GM10847 (cell line): ENCODE measurements around the gene CEP126.

Experiments used
- POLR2A ChIP-seq: IDR thresholded peaks from 2 replicates; pipeline ENCODE4 v1.6.1; 2011; ENCODE audit not compliant: insufficient read length; ENCODE audit errors: extremely low read depth

The CEP126 gene

GRCh38 chr11:101915791-101916291 is 1.0 kb downstream of the CEP126 start:
- TF ChIP-seq POLR2A: no peak

- no peak for TF ChIP-seq POLR2A
These were observed 1.6 kb downstream of the CEP126 start, which contains the start of gene ANGPTL5 for GRCh38 chr11:101916422-101916821. ANGPTL5 (minus strand) TSS chr11:101916522; CDS start chr11:101907909, 8,613 bp downstream.

DNA sequence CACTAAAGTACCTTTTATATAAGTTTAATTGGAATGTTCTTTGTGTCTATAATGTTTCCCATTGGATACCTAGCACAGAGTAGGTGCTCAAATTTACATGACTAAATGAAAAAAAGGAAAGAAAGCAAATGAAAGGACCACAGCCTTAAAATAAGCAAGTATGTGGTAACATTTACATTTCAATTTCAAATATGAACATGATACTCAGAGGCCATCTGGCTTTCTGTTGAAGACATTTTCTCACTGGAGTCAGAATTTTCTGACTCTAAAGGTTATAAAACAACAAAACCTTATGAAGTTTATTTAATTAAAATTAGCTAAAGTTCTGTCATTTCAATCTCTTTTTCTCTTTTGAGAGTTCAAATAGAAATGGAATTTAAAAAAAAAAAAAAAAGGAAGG is 2.4 kb downstream of the CEP126 start:
- TF ChIP-seq POLR2A: no peak

DNA sequence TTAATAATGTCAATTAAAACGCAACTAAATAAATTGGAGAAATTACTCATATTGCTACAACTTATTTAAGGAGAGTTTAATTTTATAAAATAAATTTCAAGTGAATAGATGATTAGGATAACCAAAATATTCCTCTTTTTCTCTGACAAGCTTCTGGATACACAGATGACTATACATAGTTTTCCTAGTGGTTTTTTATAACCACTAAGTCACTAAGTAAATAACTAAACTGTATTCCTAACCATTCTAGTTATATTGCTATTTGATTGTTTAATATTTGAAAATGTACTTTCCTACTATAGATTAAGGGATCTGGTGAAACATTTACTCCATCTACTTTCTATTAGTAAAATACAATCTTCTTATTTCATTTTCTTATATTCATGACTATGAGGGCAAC is 6.2 kb downstream of the CEP126 start:
- no peak for TF ChIP-seq POLR2A

GRCh38 chr11:101923554-101923953 is 8.7 kb downstream of the CEP126 start:
- no peak for TF ChIP-seq POLR2A

GRCh38 chr11:101929294-101929915 is 14.6 kb downstream of the CEP126 start:
- no peak for TF ChIP-seq POLR2A

- no peak for TF ChIP-seq POLR2A
These were observed 16.9 kb downstream of the CEP126 start for GRCh38 chr11:101931692-101932091.

DNA sequence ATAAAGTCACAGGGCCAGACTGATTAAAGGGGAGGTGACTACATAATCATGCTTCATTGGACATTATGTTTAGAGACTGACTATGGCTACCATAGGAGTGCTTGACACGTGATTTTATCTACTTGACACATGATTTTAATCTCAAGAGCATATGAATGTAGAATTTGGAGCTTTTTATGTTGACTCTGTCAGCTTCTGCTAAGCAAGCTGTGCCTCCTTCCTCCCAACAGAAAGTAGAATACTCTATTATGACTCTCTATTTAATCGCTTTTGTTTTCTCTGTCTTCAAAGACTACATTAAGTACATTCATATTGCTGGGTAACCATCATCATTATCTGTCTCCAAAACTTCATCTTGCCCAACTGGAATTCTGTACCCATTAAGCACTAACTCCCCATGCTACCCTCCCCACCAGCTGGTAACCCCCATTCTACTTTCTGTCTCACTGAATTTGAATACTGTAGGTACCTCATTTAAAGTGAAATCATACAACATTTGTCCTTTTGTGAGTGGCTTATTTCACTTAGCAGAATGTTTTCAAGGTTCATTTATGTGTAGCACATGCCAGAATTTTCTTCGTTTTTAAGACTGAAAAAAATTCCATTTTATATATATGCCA is 26.2 kb downstream of the CEP126 start:
- TF ChIP-seq POLR2A: no peak

DNA sequence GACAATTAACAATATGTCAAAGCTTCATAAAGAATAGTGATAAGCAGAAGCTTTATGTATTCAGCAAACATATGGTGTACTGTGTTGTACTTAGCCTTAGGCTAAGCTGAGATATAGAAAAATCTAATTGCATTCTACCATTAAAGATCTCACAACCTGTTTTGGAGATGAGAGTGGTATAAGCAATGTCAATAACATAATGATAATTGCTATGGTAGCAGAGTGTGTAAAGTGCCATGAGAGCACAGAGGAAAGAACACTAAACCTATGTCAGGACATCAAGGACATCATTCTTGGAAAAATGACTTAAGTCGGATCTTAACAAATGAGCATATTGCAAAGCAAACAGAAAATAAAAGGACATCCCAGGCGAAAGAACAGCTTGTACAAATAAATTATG is 30.1 kb downstream of the CEP126 start:
- TF ChIP-seq POLR2A: no peak

DNA sequence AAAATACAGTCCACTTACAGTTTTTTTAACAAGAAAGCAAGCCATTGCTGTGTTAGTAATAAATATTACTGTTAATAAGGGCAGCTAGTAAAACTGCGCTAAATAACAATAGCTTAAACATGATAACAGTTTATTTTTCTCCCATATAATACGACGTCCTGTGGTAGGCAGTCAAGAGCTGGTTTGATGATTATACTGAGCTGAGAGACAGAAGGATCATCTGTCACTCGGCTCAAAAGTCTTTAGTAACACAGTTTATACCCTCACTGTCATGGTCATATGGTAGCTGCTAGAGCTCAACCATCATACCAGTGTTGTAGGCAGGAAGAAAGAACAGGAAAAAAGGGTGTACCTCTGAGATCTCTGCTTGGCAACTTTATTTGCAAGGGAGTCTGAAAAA is 30.6 kb downstream of the CEP126 start:
- no peak for TF ChIP-seq POLR2A

- no peak for TF ChIP-seq POLR2A
These were observed 34.9 kb downstream of the CEP126 start for GRCh38 chr11:101949680-101950220.

GRCh38 chr11:101955278-101955677 is 40.5 kb downstream of the CEP126 start:
- no peak for TF ChIP-seq POLR2A

- no peak for TF ChIP-seq POLR2A
These were observed 40.9 kb downstream of the CEP126 start for GRCh38 chr11:101955701-101956100.

GRCh38 chr11:101960231-101960630 is 45.4 kb downstream of the CEP126 start:
- no peak for TF ChIP-seq POLR2A

DNA sequence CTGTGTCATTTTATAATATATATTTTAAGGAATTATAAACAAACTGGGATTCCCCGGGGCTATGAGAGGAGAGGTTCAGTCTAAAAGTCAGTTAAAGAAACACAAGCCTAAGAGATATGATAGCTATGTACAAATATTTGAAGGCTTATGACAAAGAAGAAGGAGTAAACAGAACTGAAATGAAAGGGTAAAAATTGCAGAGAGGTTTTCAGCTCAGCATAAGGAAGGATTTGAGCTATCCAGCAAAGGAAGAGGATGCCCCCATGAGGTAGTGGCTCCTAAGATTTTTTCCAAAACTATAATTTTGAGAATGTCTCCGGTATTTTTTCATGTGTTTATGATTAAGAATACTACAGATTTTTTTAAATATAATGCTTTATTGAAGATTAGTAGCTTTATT is 59.4 kb downstream of the CEP126 start:
- no peak for TF ChIP-seq POLR2A

- TF ChIP-seq POLR2A: no peak
These were observed 60.0 kb downstream of the CEP126 start for GRCh38 chr11:101974771-101975170.
